ENCODE measurements around the gene MZF1.
"Not testable (repeated sequence)": the region's sequence is repeated elsewhere in the genome, so short reads cannot be mapped to it uniquely, and the experiment has no call there.

The MZF1 gene

GRCh38 chr19:58577581-58577980, 4.4 kb upstream of the MZF1 start:
- H2AFZ ChIP-seq (ENCODE audit: low read depth, low read length); H3K9me3 ChIP-seq (ENCODE audit: low read length); H3K4me3 ChIP-seq (ENCODE audit: low read length); H3K27me3 ChIP-seq (ENCODE audit: insufficient read depth, low read length): not testable (repeated sequence)
- Histone ChIP-seq H3K36me3 (ENCODE audit: insufficient read depth, low read length) (peaks cover 15% of the 10 kb centered on the region), H3K4me1 (ENCODE audit: insufficient read depth, low read length) (peaks cover 10% of the 10 kb centered on the region)

- peaks cover 6% of the 10 kb centered on the region for H3K36me3 ChIP-seq (ENCODE audit: insufficient read depth, low read length)
Observed at GRCh38 chr19:58575183-58576041, 2.3 kb upstream of the MZF1 start.

DNA sequence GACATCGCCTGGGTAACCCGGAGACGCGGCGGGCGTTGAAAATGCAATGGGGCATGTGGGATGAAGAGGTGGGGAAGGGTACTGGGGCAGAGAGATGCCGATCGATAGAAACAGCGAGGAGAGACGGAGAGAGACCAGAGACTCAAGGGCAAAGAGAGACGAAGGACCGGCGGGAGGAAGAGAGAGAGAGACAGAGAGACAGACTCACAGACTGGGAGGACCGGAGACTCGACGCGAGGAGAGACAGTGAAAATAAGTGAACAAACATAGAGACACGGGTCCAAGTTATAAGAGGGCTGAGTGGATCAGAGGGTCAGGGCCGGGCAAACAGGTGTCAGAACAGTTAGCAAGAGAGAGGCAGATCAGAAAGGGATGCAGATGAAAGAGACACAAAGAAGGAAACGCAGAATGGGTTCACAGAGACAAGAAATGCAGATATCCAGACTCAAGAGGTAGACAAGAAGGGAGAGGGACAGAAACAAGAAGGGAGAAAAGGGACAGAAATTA, 576 bp upstream of the MZF1 start:
- Histone ChIP-seq H3K9me3 (ENCODE audit: low read length) (no peaks in the 10 kb centered on the region), H2AFZ (ENCODE audit: low read depth, low read length) (no peak overlapping the region), H3K36me3 (ENCODE audit: insufficient read depth, low read length) (peaks cover 8% of the 10 kb centered on the region), H3K4me3 (ENCODE audit: low read length) (peak overlapping the region; percentile 56), H3K27me3 (ENCODE audit: insufficient read depth, low read length) (no peaks in the 10 kb centered on the region), H3K4me1 (ENCODE audit: insufficient read depth, low read length) (peaks cover 22% of the 10 kb centered on the region)

More at GRCh38 chr19:58575183-58576041, 2.3 kb upstream of the MZF1 start:
- Histone ChIP-seq H3K4me1 (ENCODE audit: insufficient read depth, low read length) (peaks cover 22% of the 10 kb centered on the region), H2AFZ (ENCODE audit: low read depth, low read length) (peak overlapping the region; percentile 2), H3K9me3 (ENCODE audit: low read length) (no peaks in the 10 kb centered on the region), H3K27me3 (ENCODE audit: insufficient read depth, low read length) (no peaks in the 10 kb centered on the region), H3K4me3 (ENCODE audit: low read length) (peak overlapping the region; percentile 78)

DNA sequence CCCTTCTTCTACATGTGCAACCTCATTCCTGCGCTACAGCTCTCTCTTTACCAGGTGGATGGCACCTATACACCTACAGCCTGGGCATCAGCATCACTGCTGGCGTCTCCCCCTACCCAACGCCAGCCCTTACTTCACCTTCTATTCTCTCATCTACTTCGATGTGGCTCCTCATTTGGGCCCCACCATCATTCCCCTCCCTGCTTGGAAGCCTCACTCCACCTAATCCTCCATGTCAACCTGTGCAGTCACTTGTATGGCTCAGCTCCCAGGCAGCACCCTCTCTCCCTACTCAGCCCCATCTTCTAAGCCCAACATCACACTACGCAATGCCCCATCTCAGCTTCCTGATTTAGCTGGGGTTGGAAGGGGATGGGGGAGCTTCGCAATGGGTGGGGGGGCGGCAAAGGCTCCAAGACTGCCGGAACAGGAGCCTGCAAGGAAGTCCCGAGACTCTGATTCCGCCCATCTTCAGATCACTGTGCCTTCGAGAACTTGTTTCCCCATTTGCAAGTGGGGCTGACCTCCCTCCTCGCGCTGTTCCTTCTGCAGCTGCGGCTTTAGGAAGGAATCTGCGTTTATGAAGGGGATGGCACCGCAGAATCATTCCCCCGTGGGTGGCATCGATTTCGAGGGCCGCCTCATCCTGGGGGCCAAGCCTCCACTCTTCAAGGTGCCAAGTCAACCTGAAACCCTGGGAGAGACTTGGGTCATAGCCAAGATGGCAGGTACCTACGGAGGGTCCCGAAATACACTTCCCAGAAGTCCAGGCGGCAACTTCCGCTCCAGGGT, 913 bp downstream of the MZF1 start:
- Histone ChIP-seq H3K27me3 (ENCODE audit: insufficient read depth, low read length) (no peaks in the 10 kb centered on the region), H3K4me3 (ENCODE audit: low read length) (peak overlapping the region; percentile 56), H2AFZ (ENCODE audit: low read depth, low read length) (no peak overlapping the region), H3K4me1 (ENCODE audit: insufficient read depth, low read length) (peaks cover 22% of the 10 kb centered on the region), H3K36me3 (ENCODE audit: insufficient read depth, low read length) (peaks cover 13% of the 10 kb centered on the region), H3K9me3 (ENCODE audit: low read length) (no peaks in the 10 kb centered on the region)

GRCh38 chr19:58571575-58571947, 1.6 kb downstream of the MZF1 start:
- Histone ChIP-seq H3K4me1 (ENCODE audit: insufficient read depth, low read length) (peaks cover 22% of the 10 kb centered on the region), H3K9me3 (ENCODE audit: low read length) (no peaks in the 10 kb centered on the region), H3K27me3 (ENCODE audit: insufficient read depth, low read length) (no peaks in the 10 kb centered on the region), H3K36me3 (ENCODE audit: insufficient read depth, low read length) (peaks cover 15% of the 10 kb centered on the region), H3K4me3 (ENCODE audit: low read length) (no peak overlapping the region), H2AFZ (ENCODE audit: low read depth, low read length) (no peak overlapping the region)

DNA sequence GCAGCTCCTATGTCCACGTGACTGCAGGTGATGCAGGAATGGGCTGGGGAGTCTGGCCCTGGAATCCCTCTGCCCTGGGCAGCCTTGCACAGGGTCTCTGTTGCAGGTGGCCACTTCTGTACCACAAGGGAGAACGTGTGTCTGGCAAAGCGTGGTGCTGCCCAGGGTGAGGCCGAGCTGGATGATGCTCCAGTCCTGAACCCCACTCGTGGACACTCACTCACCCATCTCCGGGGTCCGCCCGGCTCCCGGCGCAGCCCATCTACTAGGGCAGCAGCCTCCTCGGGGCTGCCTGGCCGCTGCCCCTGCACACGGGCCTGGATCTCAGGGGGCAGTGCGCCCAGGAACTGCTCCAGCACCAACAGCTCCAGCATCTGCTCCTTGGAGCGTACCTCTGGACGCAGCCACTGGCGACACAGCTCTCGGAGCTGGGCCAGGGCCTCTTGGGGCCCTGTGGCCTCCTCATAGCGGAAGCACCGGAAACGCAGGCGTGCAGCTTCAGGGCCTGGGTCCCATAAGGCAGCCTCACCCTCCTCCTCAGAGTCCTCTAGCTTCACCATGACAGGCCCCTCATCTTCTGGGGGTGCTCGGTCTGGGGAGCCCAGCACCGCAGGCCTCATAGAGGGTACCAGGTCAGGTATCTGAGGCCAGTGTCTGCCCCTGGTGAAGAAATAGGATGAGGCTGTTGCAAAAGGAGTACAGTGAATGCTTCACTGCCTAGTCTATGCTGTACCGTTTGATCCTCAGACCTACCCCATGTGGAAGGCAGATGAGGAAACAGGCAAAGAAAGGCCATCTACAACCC, 2.2 kb downstream of the MZF1 start:
- H3K4me1 ChIP-seq (ENCODE audit: insufficient read depth, low read length): peaks cover 22% of the 10 kb centered on the region
- H2AFZ ChIP-seq (ENCODE audit: low read depth, low read length): no peak overlapping the region
- peaks cover 15% of the 10 kb centered on the region for H3K36me3 ChIP-seq (ENCODE audit: insufficient read depth, low read length)
- H3K4me3 ChIP-seq (ENCODE audit: low read length): no peak overlapping the region
- H3K27me3 ChIP-seq (ENCODE audit: insufficient read depth, low read length): no peaks in the 10 kb centered on the region
- H3K9me3 ChIP-seq (ENCODE audit: low read length): no peaks in the 10 kb centered on the region

GRCh38 chr19:58569943-58570670, 3.0 kb downstream of the MZF1 start:
- Histone ChIP-seq H3K27me3 (ENCODE audit: insufficient read depth, low read length) (no peaks in the 10 kb centered on the region), H2AFZ (ENCODE audit: low read depth, low read length) (no peak overlapping the region), H3K36me3 (ENCODE audit: insufficient read depth, low read length) (peaks cover 15% of the 10 kb centered on the region), H3K9me3 (ENCODE audit: low read length) (no peaks in the 10 kb centered on the region), H3K4me1 (ENCODE audit: insufficient read depth, low read length) (peaks cover 22% of the 10 kb centered on the region), H3K4me3 (ENCODE audit: low read length) (no peak overlapping the region)

DNA sequence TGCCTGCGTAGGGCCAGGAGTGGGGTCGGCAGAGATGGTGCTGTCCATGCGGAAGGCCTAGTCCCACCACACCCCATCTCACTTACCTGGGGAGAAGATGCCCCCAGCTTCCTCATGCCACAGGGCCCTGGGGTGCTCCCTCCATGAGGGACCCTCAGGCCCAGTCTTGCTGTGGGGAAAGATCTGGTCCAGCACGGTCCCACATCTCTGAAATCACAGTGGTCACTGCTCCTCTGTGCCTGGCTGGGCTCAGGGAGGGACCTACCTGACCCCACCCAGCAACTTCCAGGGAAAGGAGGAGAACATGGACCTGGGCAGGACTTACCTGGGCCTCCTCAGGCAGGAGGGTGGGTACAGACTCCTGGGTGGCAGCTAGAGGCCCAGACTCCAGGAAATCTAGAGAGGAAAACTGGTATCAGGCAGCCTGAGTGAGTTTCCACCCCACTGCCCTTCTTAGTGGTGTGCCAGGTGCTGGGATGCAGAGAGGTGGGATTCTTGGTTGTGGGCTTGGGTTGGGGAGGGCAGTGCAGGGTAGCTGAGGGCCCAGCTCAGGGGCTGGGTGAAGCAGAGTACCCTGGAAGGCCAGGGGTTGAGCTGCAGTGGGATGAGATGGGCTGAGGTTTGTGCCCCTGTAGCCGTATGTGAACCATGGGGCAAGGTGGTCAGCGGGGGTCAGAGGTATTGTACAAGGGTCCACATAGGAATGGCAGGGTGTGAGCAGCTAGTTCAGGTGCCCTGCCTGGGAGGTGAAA, 3.8 kb downstream of the MZF1 start:
- H3K27me3 ChIP-seq (ENCODE audit: insufficient read depth, low read length): no peaks in the 10 kb centered on the region
- H3K36me3 ChIP-seq (ENCODE audit: insufficient read depth, low read length): peaks cover 15% of the 10 kb centered on the region
- H3K9me3 ChIP-seq (ENCODE audit: low read length): no peaks in the 10 kb centered on the region

GRCh38 chr19:58568453-58569130, 4.5 kb downstream of the MZF1 start:
- H3K9me3 ChIP-seq (ENCODE audit: low read length): no peaks in the 10 kb centered on the region
- H3K27me3 ChIP-seq (ENCODE audit: insufficient read depth, low read length): no peaks in the 10 kb centered on the region
- H3K4me1 ChIP-seq (ENCODE audit: insufficient read depth, low read length): peaks cover 12% of the 10 kb centered on the region
- no peak overlapping the region for H3K4me3 ChIP-seq (ENCODE audit: low read length)
- H2AFZ ChIP-seq (ENCODE audit: low read depth, low read length): no peak overlapping the region
- H3K36me3 ChIP-seq (ENCODE audit: insufficient read depth, low read length): peaks cover 15% of the 10 kb centered on the region

More for the DNA sequence above, 3.8 kb downstream of the MZF1 start:
- Histone ChIP-seq H3K4me1 (ENCODE audit: insufficient read depth, low read length) (peaks cover 18% of the 10 kb centered on the region), H2AFZ (ENCODE audit: low read depth, low read length) (no peak overlapping the region), H3K4me3 (ENCODE audit: low read length) (no peak overlapping the region)

- no peaks in the 10 kb centered on the region for H3K27me3 ChIP-seq (ENCODE audit: insufficient read depth, low read length)
- no peaks in the 10 kb centered on the region for H3K9me3 ChIP-seq (ENCODE audit: low read length)
- H3K4me1 ChIP-seq (ENCODE audit: insufficient read depth, low read length): peaks cover 6% of the 10 kb centered on the region
- no peak overlapping the region for H3K4me3 ChIP-seq (ENCODE audit: low read length)
- H2AFZ ChIP-seq (ENCODE audit: low read depth, low read length): no peak overlapping the region
- H3K36me3 ChIP-seq (ENCODE audit: insufficient read depth, low read length): peaks cover 19% of the 10 kb centered on the region
Observed at GRCh38 chr19:58566989-58567388, 6.1 kb downstream of the MZF1 start.

GRCh38 chr19:58563823-58564222, 9.3 kb downstream of the MZF1 start:
- Histone ChIP-seq H3K36me3 (ENCODE audit: insufficient read depth, low read length) (peaks cover 18% of the 10 kb centered on the region), H3K4me3 (ENCODE audit: low read length) (no peak overlapping the region), H3K4me1 (ENCODE audit: insufficient read depth, low read length) (peaks cover 10% of the 10 kb centered on the region), H3K27me3 (ENCODE audit: insufficient read depth, low read length) (no peaks in the 10 kb centered on the region), H2AFZ (ENCODE audit: low read depth, low read length) (no peak overlapping the region), H3K9me3 (ENCODE audit: low read length) (no peaks in the 10 kb centered on the region)
